NCI-H2107 treated with DMSO at 0.1 percent for 48 hours (cell line): ENCODE measurements around the gene LRRC27.

Experiments
- DNase-seq: peaks from one replicate; lab custom pipeline; 2025; ENCODE audit not compliant: unreplicated experiment; lab: John Stamatoyannopoulos, UW

LRRC27 gene

DNA sequence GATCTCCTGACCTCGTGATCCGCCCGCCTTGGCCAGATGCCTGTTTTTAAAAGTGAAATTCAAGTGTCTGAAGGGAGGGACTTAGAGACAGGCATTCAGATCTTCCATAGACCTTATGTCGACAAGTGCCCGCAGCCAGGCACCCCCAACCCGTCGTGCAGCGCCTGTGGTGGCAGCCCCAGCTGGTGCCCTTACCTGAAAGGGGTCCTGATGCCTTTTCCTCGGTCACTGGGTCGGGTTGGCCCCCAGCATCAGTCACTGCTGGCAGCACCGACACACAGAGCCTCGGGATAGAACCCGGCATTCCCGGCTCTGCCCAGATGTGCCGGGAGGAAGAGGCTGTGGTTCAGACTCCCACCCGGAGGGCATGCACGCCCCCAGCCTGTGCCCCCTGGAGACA is 23.3 kb downstream of the LRRC27 start:
- DNase-seq = no peak

DNA sequence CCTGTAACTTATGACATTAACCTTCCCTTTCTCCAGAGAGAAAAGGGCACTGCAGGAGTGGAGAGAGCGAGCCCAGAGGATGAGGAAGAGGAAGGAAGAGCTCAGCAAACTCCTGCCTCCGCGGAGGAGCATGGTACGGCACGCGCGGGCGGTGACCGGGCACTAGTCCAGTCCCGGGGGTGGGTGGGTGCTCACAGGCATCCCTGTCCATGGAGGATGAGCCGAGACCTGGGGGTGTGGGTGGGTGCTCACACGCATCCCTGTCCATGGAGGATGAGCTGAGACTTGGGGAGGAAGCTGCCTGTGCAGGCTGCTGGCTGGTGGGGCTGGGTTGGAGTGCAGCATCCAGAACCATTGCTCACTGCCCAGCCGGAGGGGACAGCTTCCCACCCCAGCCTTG is 23.8 kb downstream of the LRRC27 start:
- no peak for DNase-seq

DNA sequence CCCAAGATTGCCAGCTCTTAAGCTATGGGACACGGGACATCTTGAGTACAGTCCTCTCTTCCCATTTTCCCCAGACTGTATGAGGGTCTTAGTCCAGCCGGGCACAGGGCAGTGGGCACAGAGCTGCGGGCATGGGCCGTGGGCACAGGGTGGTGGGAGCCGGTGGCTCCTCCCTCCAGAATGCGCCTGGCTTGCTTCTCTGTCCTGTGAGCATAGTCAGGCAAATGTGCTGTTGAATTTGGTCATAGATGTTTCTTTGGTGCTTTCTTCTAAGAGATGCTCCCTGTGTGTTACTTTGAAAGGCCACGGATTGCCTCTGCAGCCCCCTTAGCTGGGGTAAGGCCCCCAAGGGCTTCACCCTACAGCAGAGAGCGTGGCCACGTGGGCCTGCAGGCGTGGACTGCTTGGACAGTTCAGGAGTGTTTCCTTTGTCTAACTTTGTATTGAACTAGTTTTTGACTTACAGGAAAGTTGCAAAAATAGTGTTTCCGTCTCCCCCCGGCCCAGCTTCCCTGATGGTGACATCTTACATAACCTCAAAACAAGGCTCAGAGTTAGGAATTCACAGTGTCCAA is 24.7 kb downstream of the LRRC27 start:
- no peak for DNase-seq

DNA sequence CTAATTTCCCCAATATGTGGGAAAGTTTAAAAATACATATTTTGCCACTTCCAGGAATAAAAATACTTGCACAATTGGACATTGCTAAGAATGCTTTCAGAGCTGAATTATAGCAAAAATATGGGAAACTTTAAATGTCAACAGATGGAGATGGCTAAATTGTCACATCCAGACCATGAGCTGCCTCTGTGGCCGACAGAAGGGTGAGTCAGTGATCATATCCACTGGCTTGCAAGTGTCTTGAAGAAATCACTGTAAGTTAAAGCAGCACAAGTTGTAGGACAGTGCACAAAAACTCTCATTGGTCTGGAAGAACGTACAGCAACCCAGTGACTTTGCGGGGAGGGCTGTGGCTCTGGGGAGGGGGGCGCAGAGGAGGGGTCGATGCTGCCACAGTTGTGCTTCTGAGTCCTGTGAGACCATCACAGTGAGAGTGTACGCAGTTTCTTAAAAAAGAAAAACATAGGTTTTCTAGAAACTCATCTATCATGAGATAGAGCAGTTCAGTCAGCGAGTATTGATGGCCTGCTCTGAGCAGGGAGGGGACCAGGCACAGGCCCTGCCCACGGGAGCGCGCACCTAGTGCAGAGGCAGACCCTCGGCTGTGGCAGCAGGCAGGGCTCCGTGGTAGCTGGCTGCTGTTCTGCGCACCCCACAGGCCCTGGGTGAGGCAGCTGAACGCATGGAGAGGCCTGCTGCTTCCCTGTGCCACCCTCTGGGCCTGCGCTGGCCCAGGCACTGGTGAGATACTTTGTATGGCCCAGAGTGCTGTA is 25.5 kb downstream of the LRRC27 start:
- DNase-seq = no peak

DNA sequence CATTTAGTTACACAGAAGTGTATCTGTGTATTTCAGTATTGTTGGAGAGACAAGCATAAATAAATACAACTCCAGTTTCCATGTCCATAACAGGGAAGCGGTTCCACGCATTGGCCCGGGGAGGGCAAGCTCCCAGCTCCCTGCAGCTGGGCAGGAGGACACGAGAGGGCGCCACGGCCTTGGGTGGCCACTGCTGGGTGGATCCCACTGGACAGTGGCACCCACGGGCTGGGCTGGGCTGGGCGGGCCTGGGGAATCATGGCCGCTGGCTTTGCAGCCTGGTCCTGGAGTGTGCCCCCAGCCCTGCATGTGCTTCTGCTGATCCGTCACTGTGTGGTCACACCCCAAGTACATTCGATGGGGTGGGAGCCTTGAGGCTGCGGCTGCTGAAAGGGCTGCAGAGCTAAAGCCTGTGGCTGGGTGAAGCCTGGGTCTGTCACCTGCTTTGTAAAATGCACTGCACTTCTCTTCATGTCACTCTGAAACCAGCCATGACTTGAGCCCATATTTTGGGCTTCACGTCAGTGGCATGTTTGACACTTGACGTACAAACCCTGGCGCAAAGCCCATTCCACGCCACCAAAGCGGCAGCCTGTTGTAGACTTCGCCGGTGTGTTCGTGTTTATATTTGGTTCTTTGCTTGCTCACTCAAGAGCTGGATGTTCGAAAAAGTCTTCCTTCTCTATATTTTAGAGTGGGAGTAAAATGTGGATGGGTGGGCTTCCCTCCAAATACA is 27.5 kb downstream of the LRRC27 start:
- no peak for DNase-seq

DNA sequence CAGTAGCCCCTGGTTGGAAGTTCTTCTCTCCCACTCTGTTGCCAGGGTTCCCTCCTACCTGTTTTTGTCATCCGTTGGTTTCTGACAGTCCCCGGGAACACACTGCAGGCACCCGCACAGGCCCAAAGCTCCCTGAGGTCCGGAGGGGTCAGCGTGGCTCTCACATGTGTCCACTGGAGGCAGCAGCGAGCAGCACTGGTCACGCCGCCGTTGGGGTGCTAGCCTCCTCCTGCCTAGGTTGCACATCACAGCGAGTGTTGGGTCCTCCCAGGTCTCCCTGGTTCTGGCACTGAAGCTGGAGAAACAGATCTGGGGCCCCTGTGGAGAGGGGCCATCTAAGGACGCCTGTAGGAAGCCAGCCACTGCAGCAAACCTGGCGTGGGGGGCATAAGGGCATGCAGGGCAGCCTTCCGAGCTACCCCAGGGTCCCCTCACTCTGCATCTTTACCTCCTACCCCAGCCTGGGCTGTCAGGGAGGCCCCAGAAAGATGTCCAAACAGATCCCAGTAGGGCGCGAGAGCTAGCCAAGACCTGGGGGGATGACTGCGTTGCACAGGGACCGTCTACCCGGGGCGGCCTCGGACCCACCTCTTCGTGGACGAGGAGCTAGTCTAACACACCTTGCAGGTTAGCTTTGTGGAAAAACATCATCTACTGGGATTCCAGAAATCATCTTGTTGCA is 28.9 kb downstream of the LRRC27 start:
- DNase-seq = no peak

DNA sequence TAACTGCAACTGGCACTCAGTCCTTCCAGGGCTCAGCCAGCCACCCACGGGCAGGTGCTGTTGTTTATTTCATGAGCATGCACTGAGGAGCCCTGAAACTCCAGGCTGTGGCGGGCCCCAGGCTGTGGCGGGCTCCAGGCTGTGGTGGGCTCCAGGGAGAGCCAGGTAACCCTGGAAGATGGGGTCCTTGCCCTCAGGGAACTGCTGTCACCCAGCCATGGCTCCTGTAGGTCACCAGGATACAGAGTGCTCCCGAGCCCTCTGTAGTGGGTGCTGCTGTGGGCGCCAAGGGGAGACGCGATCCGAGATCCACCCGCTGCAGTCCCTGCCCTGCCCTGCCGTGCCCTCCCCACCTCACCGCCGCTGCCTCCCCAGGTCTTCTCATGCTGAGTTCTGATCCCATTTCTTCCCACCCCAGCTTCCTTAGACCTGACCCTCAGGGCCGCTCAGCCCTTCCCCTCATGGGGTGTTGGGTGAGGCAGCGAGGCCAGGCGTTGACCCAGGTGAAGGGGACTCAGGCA is 29.6 kb downstream of the LRRC27 start:
- DNase-seq = no peak

DNA sequence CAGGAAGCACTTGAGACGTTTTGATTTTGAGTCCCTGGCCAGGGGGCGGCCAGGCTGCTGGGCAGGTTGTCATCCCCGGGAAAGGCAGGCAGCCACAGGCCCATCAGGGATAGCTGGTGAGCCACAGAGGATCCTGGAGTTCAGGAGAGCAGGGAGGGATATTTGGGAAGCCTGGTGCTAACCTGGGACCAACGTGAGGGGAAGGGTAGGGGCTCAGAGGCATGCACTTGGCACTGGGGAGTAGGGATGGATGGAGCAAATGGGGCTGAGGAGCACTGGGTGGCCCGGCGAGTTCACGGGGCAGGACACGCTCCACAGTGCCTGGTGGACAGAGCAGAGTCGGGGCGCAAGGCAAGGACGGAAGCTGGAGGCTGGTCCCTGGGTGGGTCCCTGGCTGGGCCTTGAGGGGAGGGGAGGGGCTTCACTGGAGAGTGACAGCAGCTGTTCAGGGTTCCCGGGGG is 30.2 kb downstream of the LRRC27 start:
- DNase-seq = no peak

DNA sequence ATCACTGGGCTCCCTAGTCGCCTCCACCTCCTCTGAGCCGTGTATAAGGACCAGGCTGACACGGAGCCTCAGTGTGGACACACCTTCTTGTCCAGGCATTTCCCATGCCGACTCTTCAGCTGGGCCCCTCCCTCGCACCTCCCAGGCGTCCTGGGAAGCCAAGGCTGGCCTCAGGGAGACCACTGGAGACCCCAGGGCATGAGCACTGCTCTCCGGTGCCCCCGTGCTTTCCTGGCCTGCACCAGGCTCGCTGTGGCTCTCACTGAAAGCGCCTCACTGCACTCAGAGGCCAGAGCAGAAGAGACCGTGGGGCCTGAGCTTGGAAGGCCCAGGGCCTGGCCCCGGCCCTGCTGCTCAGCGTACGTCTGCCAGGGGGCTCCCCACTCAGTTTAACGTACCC is 31.4 kb downstream of the LRRC27 start:
- no peak for DNase-seq

DNA sequence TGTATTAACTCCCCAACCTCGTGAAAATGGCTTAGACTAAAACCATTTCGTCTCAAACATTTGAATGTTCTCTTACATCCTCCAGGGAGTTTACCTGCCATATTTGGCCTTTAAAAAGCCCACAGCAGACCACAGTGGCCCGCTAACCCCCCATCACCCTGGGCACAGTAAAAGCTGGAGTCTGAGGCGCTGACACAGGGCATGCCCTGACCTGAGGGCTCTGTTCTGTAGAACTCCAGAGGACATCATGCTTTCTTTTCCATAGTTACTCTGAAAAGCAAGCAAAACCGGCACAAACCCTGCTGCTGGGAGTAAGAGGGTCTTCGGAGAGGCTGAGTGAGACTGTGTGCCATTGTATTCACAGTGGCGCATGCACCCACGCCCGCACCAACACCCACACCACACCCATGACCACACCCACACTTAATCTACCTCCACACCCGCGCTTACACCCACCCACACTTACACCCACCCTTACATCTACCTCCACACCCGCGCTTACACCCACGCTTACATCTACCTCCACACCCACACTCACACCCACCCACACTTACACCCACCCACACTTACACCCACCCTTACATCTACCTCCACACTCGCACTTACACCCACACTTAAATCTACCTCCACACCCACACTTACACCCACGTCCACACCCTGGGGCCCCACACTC is 32.1 kb downstream of the LRRC27 start:
- no peak for DNase-seq

DNA sequence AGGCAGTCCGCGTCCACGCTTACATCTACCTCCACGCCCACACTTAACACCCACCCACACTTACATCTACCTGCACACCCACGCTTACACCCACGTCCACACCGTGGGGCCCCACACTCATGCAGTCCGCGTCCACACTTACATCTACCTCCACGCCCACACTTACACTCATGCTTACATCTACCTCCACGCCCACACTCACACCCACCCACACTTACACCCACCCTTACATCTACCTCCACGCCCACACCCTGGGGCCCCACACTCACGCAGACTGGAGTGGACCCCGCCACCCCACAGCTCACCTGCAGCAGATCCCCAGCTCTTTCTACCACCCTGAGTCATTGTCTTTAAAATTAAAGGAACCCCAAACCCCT is 32.6 kb downstream of the LRRC27 start:
- no peak for DNase-seq

DNA sequence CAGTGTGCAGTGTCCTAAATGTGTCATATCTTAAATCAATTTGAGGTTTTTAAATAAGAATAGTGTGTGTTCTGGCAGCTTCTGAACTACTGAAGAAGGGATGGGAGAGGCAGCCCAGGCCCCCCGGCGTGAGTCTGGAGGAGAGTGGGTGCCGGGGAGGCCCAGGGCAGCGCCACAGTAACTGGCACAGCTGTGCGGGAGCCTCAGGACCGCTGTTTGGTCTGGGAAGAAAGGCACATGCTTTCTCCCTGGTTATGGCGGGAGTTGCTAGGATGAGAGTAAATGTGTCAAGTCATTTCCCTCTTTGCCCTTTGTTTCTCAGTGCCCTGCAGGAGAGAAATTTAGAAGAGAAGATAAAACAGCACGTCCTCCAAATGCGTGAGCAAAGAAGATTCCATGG is 33.1 kb downstream of the LRRC27 start:
- DNase-seq = no peak

DNA sequence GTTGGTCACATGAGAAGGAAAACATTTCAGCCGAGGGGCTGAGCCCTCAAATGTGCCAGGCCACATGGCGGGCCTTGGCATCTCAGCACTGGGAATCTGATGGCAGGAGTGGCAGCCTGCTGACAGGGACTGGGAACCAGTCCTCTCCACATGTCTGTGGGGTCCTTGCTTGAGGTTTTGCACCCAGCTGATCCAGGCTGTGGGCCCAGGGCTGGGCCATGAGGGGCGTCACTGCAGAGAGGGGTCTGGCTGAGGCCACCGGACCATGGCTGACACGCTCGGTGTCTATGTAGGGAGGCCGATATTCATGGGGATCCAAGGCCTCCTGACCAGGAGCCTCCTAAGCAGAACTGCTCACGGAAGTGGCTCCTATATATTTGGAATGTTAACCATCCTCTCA is 34.0 kb downstream of the LRRC27 start:
- no peak for DNase-seq

DNA sequence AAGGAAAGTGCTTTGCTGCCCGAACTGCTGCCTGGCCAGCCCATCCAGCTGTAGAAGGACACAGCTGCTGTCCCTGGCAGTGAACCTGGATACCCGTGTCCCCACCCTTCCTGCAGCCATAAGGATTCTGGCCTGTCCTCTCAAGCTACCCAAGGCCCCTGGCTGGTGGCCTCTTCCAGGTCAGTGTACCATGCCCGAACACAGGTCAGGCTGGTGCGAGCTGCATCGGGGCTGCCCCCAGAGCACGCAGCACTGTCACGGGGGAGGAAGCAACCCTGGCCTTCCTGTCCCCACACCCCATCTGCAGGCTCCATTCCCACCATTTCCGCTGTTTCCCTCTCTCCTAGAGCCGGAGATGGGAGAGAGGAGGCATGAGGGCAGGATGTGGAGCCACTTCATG is 34.5 kb downstream of the LRRC27 start:
- no peak for DNase-seq

DNA sequence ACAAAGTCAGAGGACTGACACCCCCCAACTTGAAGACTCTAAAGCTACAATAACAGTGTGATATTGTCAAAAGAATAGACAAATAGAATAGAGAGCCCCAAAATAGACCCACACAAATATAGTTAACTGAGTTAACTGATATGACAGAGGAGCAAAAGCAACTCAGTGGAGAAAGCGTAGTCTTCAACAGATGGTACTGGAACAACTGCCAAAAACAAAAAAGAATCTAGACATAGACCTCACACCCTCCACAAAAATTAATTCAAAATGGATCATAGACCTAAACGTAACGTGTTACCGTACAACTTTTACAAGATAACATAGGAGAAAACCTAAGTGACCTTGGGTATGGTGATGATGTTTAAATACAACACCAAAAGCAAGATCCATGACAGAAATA is 36.4 kb downstream of the LRRC27 start:
- DNase-seq = no peak

DNA sequence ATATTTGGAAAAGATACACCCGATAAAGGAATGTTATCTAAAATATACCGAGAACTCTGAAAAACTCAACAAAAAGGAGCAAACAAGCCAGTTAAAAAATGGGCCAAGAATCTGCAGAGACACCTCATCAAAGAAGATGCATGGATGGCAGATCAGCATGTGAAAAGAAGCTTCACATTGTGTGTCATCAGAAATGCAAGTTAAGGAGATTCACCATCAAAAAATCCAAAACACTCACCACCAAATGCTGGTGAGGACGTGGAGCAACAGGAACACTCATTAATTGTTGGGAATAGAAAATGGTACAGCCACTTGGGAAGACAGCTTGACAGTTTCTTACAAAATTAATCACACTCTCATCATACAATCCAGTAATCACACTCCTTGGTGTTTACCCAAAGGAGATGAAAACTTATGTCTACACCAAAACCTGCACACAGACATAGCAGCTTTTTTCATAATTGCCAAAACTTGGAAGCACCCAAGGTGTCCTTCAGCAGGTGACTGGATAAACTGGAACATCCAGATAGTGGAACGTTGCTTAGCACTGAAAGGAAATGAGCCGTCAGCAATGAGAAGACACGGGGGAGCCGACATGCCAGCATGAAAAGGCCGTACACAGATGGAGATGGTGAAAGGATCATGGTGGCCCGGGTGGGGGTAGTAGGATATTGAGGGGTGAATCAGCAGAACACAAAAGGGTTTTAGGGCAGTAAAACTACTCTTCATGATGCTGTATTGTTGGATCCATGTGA is 37.1 kb downstream of the LRRC27 start:
- DNase-seq = no peak

DNA sequence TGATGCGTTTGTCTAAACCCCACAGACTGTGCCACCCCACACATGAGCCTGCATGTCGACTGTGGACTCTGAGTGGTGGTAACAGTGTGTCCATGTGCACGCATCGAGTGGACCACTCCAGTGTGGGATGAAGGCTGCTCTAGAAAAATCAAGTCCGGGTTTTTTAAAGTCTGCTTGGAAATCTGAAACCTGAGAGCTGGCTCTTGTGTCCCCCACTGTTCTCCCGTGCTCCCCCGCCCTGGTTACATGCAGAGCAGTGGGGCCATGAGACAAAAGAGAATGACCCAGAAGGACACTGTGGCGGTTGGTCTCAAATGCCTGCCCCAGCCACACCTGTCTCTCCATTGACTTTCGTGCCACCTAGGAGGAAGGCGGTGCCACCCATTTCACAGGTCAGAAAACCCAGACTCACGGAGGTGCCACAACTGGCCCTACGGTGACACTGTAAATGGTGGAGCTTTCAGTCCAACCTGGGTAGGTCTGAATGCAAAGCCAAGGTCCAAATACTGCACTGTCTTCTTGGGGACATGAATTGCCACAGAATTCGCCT is 37.7 kb downstream of the LRRC27 start:
- DNase-seq = no peak

DNA sequence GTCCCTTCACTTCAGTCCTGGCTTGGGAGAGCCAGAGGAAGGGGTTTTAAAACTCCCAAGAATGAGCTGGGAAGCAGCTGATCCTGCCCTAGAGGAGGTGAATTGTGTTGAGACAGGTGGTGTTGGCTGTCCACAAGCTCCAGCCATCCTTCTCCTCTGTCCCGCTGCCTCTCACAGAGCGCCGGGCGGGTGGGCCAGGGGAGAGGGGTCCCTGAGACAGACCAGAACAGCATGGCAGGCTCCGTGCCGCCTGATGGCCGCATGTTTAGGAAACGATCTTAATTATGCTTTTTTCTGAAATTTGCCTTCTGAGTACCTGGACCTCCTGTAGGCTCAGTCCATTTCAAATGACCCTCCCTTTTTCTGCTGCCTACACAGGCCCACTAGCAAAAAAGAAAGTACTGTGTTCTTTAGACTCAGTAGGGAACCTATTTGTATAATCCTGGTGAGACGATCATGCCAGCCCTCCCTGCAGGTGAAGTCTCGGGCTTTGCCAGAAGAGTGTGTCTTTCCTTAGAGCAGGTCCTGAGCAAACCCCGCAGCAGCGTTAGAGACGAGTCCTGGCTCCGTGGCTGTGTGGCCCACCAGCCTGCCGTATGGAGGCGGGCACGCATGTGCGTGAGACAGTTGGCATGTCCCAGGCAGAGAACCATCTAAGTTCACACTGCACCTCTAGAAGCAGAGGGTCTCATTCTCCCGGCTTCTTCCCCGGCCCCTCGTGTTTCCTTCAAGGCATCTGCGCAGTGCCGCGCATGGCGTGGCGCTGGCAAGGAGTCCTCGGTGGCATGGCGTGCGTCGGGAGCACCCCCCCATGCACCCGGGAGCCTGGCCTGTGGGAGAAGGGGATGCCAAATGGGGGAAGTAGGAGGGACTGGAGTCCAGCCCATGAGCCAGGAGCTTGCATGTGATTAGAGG is 38.7 kb downstream of the LRRC27 start:
- DNase-seq = no peak

DNA sequence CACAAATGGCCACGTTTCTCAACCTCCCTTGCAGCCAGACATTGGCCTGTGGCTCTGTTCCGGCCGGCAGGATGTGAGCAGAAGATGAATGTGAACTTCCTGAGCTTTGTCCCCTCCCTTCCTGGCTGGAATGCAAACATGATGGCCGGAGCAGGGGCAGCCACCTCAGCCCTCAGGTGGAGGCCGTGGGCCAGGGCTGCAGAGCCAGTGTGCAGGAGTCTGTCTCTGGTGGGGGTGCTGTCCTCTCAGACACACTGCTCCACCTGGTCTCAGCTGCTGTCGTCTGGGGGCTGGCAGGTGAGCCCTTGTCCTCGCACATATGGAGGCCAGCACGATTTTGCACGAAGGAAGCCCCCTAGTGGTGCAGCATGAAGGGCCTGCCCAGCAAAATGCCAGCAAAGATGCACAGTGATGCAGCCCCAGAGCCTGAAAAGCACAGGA is 39.7 kb downstream of the LRRC27 start:
- DNase-seq = no peak
